H1 (cell line): Measurements from ENCODE around the gene NT5C3B. TPM values are rescaled to one million over a fixed set of nuclear protein-coding genes. Genes with fewer than 3 reads are reported as not detected.

Experiments
- CTCF ChIA-PET: fragments of 300-600 bp; sonication (Branson Sonifier 250); formaldehyde crosslinking; loops from one replicate; lab custom pipeline; 2021; ENCODE audit not compliant: partially characterized antibody; lab: Charles Lee
- POLR2A ChIA-PET: fragments of 300-600 bp; sonication (Branson Sonifier 250); formaldehyde crosslinking; loops from one replicate; lab custom pipeline; 2021; ENCODE audit warnings: inconsistent platforms; ENCODE audit not compliant: partially characterized antibody; lab: Charles Lee
- DNase-seq, 2 experiments: peaks; one replicate each; pipeline versions ENCODE4 v3.0.0 to v3.0.0-alpha.2; 2010 to 2022; ENCODE audit warnings: low spot score in 2 of 2, low read depth in 1 of 2, mixed read lengths in 1 of 2
- FAIRE-seq: peaks from 2 replicates; lab custom pipeline; 2011; peaks lifted over from hg19 to GRCh38; lab: Jason Lieb, UNC
- H2AFZ ChIP-seq: 2 replicates; pipeline ENCODE4 v1.8.1; 2012; ENCODE audit warnings: low read length, inconsistent platforms
- H2AK5ac ChIP-seq: 2 replicates; pipeline ENCODE4 v1.6.1; 2013; ENCODE audit warnings: low read depth, low read length
- H2BK120ac ChIP-seq: replicated peaks from 2 replicates; pipeline ENCODE3; 2013; ENCODE audit warnings: low read depth, low read length, inconsistent platforms
- H2BK12ac ChIP-seq: 2 replicates; pipeline ENCODE4 v1.6.1; 2013; ENCODE audit warnings: low read depth, low read length
- H2BK15ac ChIP-seq: 2 replicates; pipeline ENCODE4 v1.6.1; 2013; ENCODE audit warnings: low read length
- H2BK20ac ChIP-seq: 2 replicates; pipeline ENCODE4 v1.6.1; 2013; ENCODE audit warnings: low read length
- H2BK5ac ChIP-seq: 2 replicates; pipeline ENCODE4 v1.6.1; 2013; ENCODE audit warnings: low read depth, low read length
- H3K14ac ChIP-seq: 2 replicates; pipeline ENCODE4 v1.6.1; 2013; ENCODE audit warnings: inconsistent platforms; ENCODE audit not compliant: insufficient read length
- H3K18ac ChIP-seq: 2 replicates; pipeline ENCODE4 v1.6.1; 2013; ENCODE audit warnings: low read length; ENCODE audit errors: extremely low read depth
- H3K23ac ChIP-seq: 2 replicates; pipeline ENCODE4 v1.6.1; 2013; ENCODE audit warnings: inconsistent platforms; ENCODE audit not compliant: insufficient read length
- H3K23me2 ChIP-seq: 2 replicates; pipeline ENCODE4 v1.6.1; 2013; ENCODE audit warnings: low read depth, low read length
- H3K27ac ChIP-seq: 2 replicates; pipeline ENCODE4 v1.6.1; 2011; ENCODE audit warnings: low read depth, low read length, inconsistent platforms
- H3K27me3 ChIP-seq, 4 experiments: replicated peaks in 1 of 4; 1 replicate in 1 of 4; 2 replicates in 3 of 4; pipeline versions ENCODE4 v1.6.1 to v1.8.1; 2011 to 2013; ENCODE audit warnings: low read length in 3 of 4, mild to moderate bottlenecking in 3 of 4, inconsistent platforms in 2 of 4, mixed read lengths in 2 of 4, moderate library complexity in 1 of 4; ENCODE audit not compliant: control insufficient read depth in 3 of 4, insufficient read depth in 3 of 4; ENCODE audit errors: extremely low read depth in 1 of 4
- H3K36me3 ChIP-seq, 4 experiments: 2 replicates each; pipeline versions ENCODE4 v1.6.1 to v1.8.1; 2011 to 2013; ENCODE audit warnings: mild to moderate bottlenecking in 4 of 4, low read length in 3 of 4, moderate library complexity in 2 of 4, control low read depth in 1 of 4, inconsistent platforms in 1 of 4; ENCODE audit not compliant: insufficient read depth in 4 of 4, control insufficient read depth in 2 of 4
- H3K4ac ChIP-seq: replicated peaks from 2 replicates; pipeline ENCODE3; 2013; ENCODE audit warnings: low read length, low read depth, mixed read lengths, inconsistent platforms; ENCODE audit not compliant: insufficient read length
- H3K4me1 ChIP-seq, 4 experiments: replicated peaks in 1 of 4; 1 replicate in 1 of 4; 2 replicates in 3 of 4; pipeline versions ENCODE4 v1.6.1 to v1.8.1; 2011 to 2013; ENCODE audit warnings: low read length in 3 of 4, inconsistent platforms in 2 of 4, mixed read lengths in 1 of 4; ENCODE audit not compliant: insufficient read depth in 4 of 4, control insufficient read depth in 3 of 4
- H3K4me2 ChIP-seq, 2 experiments: 2 replicates each; pipeline versions ENCODE4 v1.6.1 to v1.8.1; 2011 to 2013; ENCODE audit warnings: low read depth in 2 of 2, low read length in 2 of 2, control low read depth in 1 of 2, inconsistent platforms in 1 of 2, mild to moderate bottlenecking in 1 of 2; ENCODE audit not compliant: insufficient read depth in 1 of 2
- H3K4me3 ChIP-seq, 4 experiments: fragments of 200-600, 300-600 bp in 1 of 4; sonication (generic), shearing (Covaris generic), sonication (Bioruptor Twin) in 1 of 4; 2 replicates each; pipeline versions ENCODE4 v1.5.1 to v1.8.1; 2011 to 2016; ENCODE audit warnings: low read length in 4 of 4, low read depth in 3 of 4, control low read depth in 2 of 4, inconsistent platforms in 2 of 4, mild to moderate bottlenecking in 2 of 4, mixed read lengths in 1 of 4, moderate library complexity in 1 of 4; ENCODE audit not compliant: insufficient read depth in 2 of 4; ENCODE audit errors: extremely low read depth in 1 of 4
- H3K56ac ChIP-seq: replicated peaks from 2 replicates; pipeline ENCODE3; 2013; ENCODE audit warnings: low read depth, mild to moderate bottlenecking, mixed read lengths, low read length, inconsistent platforms; ENCODE audit not compliant: insufficient read length
- H3K79me1 ChIP-seq: 2 replicates; pipeline ENCODE4 v1.6.1; 2013; ENCODE audit warnings: low read depth, low read length, control low read depth
- H3K79me2 ChIP-seq, 2 experiments: 2 replicates each; pipeline versions ENCODE4 v1.6.1 to v1.8.1; 2012 to 2013; ENCODE audit warnings: low read length in 2 of 2, mild to moderate bottlenecking in 2 of 2, inconsistent platforms in 1 of 2; ENCODE audit not compliant: insufficient read depth in 2 of 2, control insufficient read depth in 1 of 2
- H3K9ac ChIP-seq, 4 experiments: replicated peaks in 1 of 4; 1 replicate in 1 of 4; 2 replicates in 3 of 4; pipeline versions ENCODE4 v1.6.1 to v1.8.1; 2011 to 2013; ENCODE audit warnings: low read depth in 3 of 4, low read length in 3 of 4, control low read depth in 2 of 4, mild to moderate bottlenecking in 2 of 4, moderate library complexity in 2 of 4, inconsistent platforms in 1 of 4; ENCODE audit errors: extremely low read depth in 1 of 4
- H3K9me3 ChIP-seq, 2 experiments: 2 replicates each; pipeline versions ENCODE4 v1.6.1 to v1.8.1; 2012 to 2013; ENCODE audit warnings: mild to moderate bottlenecking in 2 of 2, moderate library complexity in 2 of 2, control low read depth in 1 of 2, inconsistent platforms in 1 of 2, low read depth in 1 of 2, low read length in 1 of 2, mixed read lengths in 1 of 2; ENCODE audit not compliant: insufficient read depth in 2 of 2
- H4K20me1 ChIP-seq, 2 experiments: replicated peaks in 1 of 2; 2 replicates each; pipeline versions ENCODE3 to v1.8.1; 2011 to 2013; ENCODE audit warnings: inconsistent platforms in 2 of 2, low read length in 2 of 2, mild to moderate bottlenecking in 1 of 2; ENCODE audit not compliant: insufficient read depth in 2 of 2, control insufficient read depth in 1 of 2
- H4K5ac ChIP-seq: 2 replicates; pipeline ENCODE4 v1.6.1; 2013; ENCODE audit warnings: low read length, low read depth, mixed read lengths, inconsistent platforms; ENCODE audit not compliant: insufficient read length
- H4K8ac ChIP-seq: 2 replicates; pipeline ENCODE4 v1.8.0; 2013; ENCODE audit warnings: mild to moderate bottlenecking, moderate library complexity, low read length, inconsistent platforms; ENCODE audit not compliant: insufficient read depth; ENCODE audit errors: extremely low read depth
- H4K91ac ChIP-seq: replicated peaks from 2 replicates; pipeline ENCODE3; 2013; ENCODE audit warnings: low read length, mixed read lengths, inconsistent platforms; ENCODE audit not compliant: insufficient read length
- ASH2L ChIP-seq: fragments of 200-600, 300-600 bp; sonication (generic); IDR thresholded peaks from one replicate; pipeline ENCODE4 v1.7.1; 2017; ENCODE audit warnings: low read length
- EGR1 ChIP-seq: IDR thresholded peaks from 2 replicates; pipeline ENCODE4 v1.6.1; 2011; ENCODE audit warnings: low read depth, low read length, borderline replicate concordance
- POLR2AphosphoS5 ChIP-seq: IDR thresholded peaks from 2 replicates; pipeline ENCODE4 v1.6.1; 2011; ENCODE audit warnings: low read depth, low read length
- TCF12 ChIP-seq: IDR thresholded peaks from 2 replicates; pipeline ENCODE4 v1.6.1; 2011; ENCODE audit warnings: low read depth, mild to moderate bottlenecking, low read length
- WGBS, 2 experiments: shearing (Covaris generic) in 1 of 2; methylation state at CpG; one replicate each; pipeline versions ENCODE4 v1.1.6 to v1.1.7; 2013 to 2015; ENCODE audit warnings: low lambda C conversion rate in 2 of 2, mixed read lengths in 2 of 2, inconsistent platforms in 1 of 2, low coverage in 1 of 2, missing lambda C conversion rate in 1 of 2; ENCODE audit not compliant: insufficient replicate concordance in 2 of 2, insufficient coverage in 1 of 2, insufficient read length in 1 of 2; ENCODE audit errors: extremely low coverage in 1 of 2, missing lambda C conversion rate in 1 of 2; 5-methylcytosine and 5-hydroxymethylcytosine counted together
- polyA plus RNA-seq, 7 experiments: library from polyadenylated mRNA; depleted of rRNA in 3 of 7; stranded (reverse) in 5 of 7; unstranded in 2 of 7; fragments of >200 nt in 5 of 7; fragments of 200-250 nt in 2 of 7; gene quantifications; 1 replicate in 5 of 7; 2 replicates in 1 of 7; 4 replicates in 1 of 7; pipeline versions ENCODE4 v1.2.1 to v1.2.3, GENCODE V29; 2011 to 2013; ENCODE audit warnings: missing spikeins in 2 of 7, mixed read lengths in 2 of 7
- total RNA-seq: library from RNA; stranded (reverse); fragmentation: NEBNext Ultra II Directional; extraction: Animal tissue kit (Norgen Biotek cat#: 25700); gene quantifications from 2 replicates; pipeline ENCODE4 v1.2.1, GENCODE V29; 2021

NT5C3B gene
- total and polyA plus RNA-seq, 2 of the 8 experiments (the other 6 are each of a cell fraction or from before 2014, with no cell fraction given): 68.7 to 94.5 TPM

GRCh38 chr17:41784207-41784744 is 51.8 kb downstream of the NT5C3B start:
- DNase-seq: no peak

More at GRCh38 chr17:41784207-41784744, 51.8 kb downstream of the NT5C3B start:
- peak overlapping the region; percentile 88 for H3K4ac ChIP-seq
- peak overlapping the region; percentile 71 for H3K56ac ChIP-seq
- H3K4me2 ChIP-seq: peak overlapping the region; percentile 89 to 97
- H3K23ac ChIP-seq: no peak overlapping the region
- H2BK20ac ChIP-seq: peak overlapping the region; percentile 96; the same call in 1 of the 2 replicates
- no peak overlapping the region for H4K8ac ChIP-seq
- peaks cover 0 to 45% of the 10 kb centered on the region in 2 experiments; a peak in 3 of 4 replicates for H3K79me2 ChIP-seq
- H2BK15ac ChIP-seq: no peak overlapping the region
- CTCF ChIA-PET: interaction anchor here (0.7 to 2.9 kb wide), 7 partner anchors 7 to 98 kb away, joined by 3 to 21 read pairs (median 4); no protein-coding TSS in a partner anchor
- peaks cover 0 to 8% of the 10 kb centered on the region in 2 experiments for H4K20me1 ChIP-seq
- H3K18ac ChIP-seq: peak overlapping the region; percentile 93
- no peak overlapping the region for H3K14ac ChIP-seq
- H3K79me1 ChIP-seq: peaks cover 10% of the 10 kb centered on the region
- H2BK5ac ChIP-seq: peak overlapping the region; percentile 76
- H3K9ac ChIP-seq: peak overlapping the region in 3 of 4 experiments; percentile 62 to 84 (median 73); a peak in 6 of 7 replicates
- H2AK5ac ChIP-seq: 0 out of 2 replicates have a peak overlapping the region, but pooled peaks have one; percentile 90
- no peaks in the 10 kb centered on the region for H3K27me3 ChIP-seq
- peak overlapping the region; percentile 78 for H4K5ac ChIP-seq
- peak overlapping the region; percentile 94 for H2BK120ac ChIP-seq
- FAIRE-seq: peak; percentile 19
- peak overlapping the region; percentile 67 for H4K91ac ChIP-seq
- peak overlapping the region; percentile 64 to 80 (median 72) for H3K4me3 ChIP-seq
- peak overlapping the region; percentile 98 for H2BK12ac ChIP-seq
- peaks cover 16% of the 10 kb centered on the region for H3K23me2 ChIP-seq
- WGBS, 2 experiments: 24% methylated on average over 6 of the region's 6 CpGs; no CpG with 5 or more reads in 1 of the 2 experiments
- H3K36me3 ChIP-seq: no peaks in the 10 kb centered on the region
- peaks cover 2 to 19% (median 13%) of the 10 kb centered on the region in 4 experiments for H3K4me1 ChIP-seq
- H2AFZ ChIP-seq: no peak overlapping the region
- TF ChIP-seq TCF12 (no peak), ASH2L (peak; percentile 61), POLR2AphosphoS5 (peak; percentile 64; the same call in 1 of the 2 replicates), EGR1 (peak; percentile 87; the same call in 1 of the 2 replicates)
- H3K9me3 ChIP-seq: no peaks in the 10 kb centered on the region
- POLR2A ChIA-PET: interaction anchor here (0.5 to 9.3 kb wide), 14 partner anchors 9 to 135 kb away, joined by 3 to 84 read pairs (median 12); partner anchors contain the start of genes ACLY, EIF1, FKBP10 and HAP1
- H3K27ac ChIP-seq: peak overlapping the region; percentile 82
